ENCODE data around the gene CCNQ. TPM values are rescaled to one million over a fixed set of nuclear protein-coding genes. Genes with fewer than 3 reads are reported as not detected.

CCNQ gene
- total RNA-seq, 1 experiment from 2014 or later = 33.9 TPM

DNA sequence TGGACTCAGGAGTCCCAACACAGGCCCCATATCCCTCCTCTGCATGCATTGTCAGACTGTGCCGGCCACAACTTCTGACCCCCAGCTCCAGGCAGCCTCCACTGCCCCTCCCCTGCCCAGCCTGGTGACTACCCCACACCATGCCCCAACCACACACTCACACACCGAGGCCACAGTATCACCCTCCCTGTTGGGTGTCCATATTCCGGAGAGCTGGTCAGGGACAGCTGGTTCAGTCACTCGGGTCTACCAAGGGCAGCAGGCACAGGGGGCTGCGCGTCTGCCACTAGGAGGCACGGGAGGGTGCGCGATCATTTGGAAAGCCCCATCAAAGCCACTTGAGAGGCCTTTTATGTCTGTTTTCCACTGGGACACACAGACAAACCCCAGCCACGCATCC lies 26.3 kb downstream of the CCNQ start:
- Histone ChIP-seq H2AFZ (no peak overlapping the region), H3K79me2 (ENCODE audit: low read depth) (no peaks in the 10 kb centered on the region), H3K4me2 (no peak overlapping the region), H3K9me3 (ENCODE audit: insufficient read depth, low read depth) (no peaks in the 10 kb centered on the region), H4K20me1 (ENCODE audit: insufficient read depth) (no peaks in the 10 kb centered on the region), H3K36me3 (ENCODE audit: low read depth) (no peaks in the 10 kb centered on the region), H3K4me1 (replicated peaks; ENCODE audit: insufficient read depth) (no peaks in the 10 kb centered on the region), H3K4me3 (no peak overlapping the region), H3F3A (ENCODE audit: insufficient read depth, low read depth) (no peaks in the 10 kb centered on the region), H3K27ac (no peak overlapping the region), H3K9me2 (ENCODE audit: insufficient read depth) (no peaks in the 10 kb centered on the region), H3K27me3 (ENCODE audit: insufficient read depth, low read depth) (peaks cover 69% of the 10 kb centered on the region)
- intact Hi-C loops (cut with micrococcal nuclease; ENCODE audit: unreplicated experiment) = no loop called here
- no peak for DNase-seq
- no TSS peak for BruUV-seq (replicated peaks)
- TF ChIP-seq, protein P1, sequence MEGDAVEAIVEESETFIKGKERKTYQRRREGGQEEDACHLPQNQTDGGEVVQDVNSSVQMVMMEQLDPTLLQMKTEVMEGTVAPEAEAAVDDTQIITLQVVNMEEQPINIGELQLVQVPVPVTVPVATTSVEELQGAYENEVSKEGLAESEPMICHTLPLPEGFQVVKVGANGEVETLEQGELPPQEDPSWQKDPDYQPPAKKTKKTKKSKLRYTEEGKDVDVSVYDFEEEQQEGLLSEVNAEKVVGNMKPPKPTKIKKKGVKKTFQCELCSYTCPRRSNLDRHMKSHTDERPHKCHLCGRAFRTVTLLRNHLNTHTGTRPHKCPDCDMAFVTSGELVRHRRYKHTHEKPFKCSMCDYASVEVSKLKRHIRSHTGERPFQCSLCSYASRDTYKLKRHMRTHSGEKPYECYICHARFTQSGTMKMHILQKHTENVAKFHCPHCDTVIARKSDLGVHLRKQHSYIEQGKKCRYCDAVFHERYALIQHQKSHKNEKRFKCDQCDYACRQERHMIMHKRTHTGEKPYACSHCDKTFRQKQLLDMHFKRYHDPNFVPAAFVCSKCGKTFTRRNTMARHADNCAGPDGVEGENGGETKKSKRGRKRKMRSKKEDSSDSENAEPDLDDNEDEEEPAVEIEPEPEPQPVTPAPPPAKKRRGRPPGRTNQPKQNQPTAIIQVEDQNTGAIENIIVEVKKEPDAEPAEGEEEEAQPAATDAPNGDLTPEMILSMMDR (conservative IDR thresholded peaks at IDR 0.05) = no peak
- TF ChIP-seq EZH2 (IDR thresholded peaks at IDR 0.05; ENCODE audit: low read depth) = no peak
- ChIA-PET CTCF (no interaction called here), POLR2A (ENCODE audit: unreplicated experiment) (no interaction called here)

DNA sequence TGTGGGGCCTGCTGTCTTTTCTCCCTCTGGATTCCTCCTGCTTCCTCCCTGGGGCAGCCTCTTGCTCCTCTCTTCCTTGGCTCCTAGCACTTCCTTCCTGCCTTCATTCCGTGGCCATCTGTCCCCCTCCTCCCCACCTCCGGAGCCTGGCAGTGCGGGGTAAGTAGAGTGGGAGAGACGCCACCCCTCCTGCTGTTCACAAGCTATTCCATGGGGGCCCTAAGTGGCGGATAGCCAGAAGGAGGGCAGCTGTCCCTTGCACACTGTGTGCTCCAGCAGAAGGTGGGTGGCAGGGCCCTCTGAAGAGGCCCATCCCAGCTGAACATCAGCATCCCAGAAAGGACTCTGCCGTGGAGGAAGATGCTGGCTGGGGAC lies 27.4 kb downstream of the CCNQ start:
- CTCF ChIA-PET = no interaction called here
- H3K4me1 ChIP-seq (replicated peaks; ENCODE audit: insufficient read depth) = no peaks in the 10 kb centered on the region
- H2AFZ ChIP-seq = no peak overlapping the region
- H3K4me2 ChIP-seq = no peak overlapping the region
- no peaks in the 10 kb centered on the region for H3K9me3 ChIP-seq (ENCODE audit: insufficient read depth, low read depth)
- no peak overlapping the region for H3K4me3 ChIP-seq
- no peak for TF ChIP-seq EZH2 (IDR thresholded peaks at IDR 0.05; ENCODE audit: low read depth)
- TF ChIP-seq, protein P1 (conservative IDR thresholded peaks at IDR 0.05) = no peak
- no peaks in the 10 kb centered on the region for H3K79me2 ChIP-seq (ENCODE audit: low read depth)
- H4K20me1 ChIP-seq (ENCODE audit: insufficient read depth) = no peaks in the 10 kb centered on the region
- no peak for DNase-seq
- H3K9me2 ChIP-seq (ENCODE audit: insufficient read depth) = no peaks in the 10 kb centered on the region
- peaks cover 75% of the 10 kb centered on the region for H3K27me3 ChIP-seq (ENCODE audit: insufficient read depth, low read depth)
- no peak overlapping the region for H3K27ac ChIP-seq
- H3K36me3 ChIP-seq (ENCODE audit: low read depth) = no peaks in the 10 kb centered on the region
- no peaks in the 10 kb centered on the region for H3F3A ChIP-seq (ENCODE audit: insufficient read depth, low read depth)
- intact Hi-C loops (cut with micrococcal nuclease; ENCODE audit: unreplicated experiment) = no loop called here
- BruUV-seq (replicated peaks) = no TSS peak
- POLR2A ChIA-PET (ENCODE audit: unreplicated experiment) = interaction anchor here (0.6 kb wide), 1 partner anchor 379 kb away, joined by 4 read pairs; no protein-coding TSS in a partner anchor

DNA sequence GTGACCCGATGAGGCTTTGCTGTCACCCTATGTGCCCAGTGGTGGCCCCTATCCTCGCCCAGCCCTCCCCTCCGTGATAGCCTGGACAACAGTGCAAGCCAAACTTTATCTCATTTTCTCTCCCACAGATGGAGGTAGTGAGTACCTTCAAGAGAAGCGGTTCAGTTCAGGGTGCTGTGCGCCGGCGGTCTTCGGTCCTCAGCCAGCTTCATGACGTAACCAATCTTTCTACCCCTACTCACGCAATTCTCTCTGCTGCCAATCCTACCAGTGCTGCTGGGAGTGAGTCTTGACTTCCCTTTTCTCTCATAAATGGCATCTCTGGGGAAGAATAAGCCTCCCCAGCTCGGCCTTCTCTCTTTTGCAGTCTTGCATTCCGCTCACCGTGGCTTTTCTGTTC lies 29.5 kb downstream of the CCNQ start:
- H3K79me2 ChIP-seq (ENCODE audit: low read depth) = no peaks in the 10 kb centered on the region
- no peaks in the 10 kb centered on the region for H3K36me3 ChIP-seq (ENCODE audit: low read depth)
- no peak overlapping the region for H3K4me2 ChIP-seq
- POLR2A ChIA-PET (ENCODE audit: unreplicated experiment) = no interaction called here
- no peak for DNase-seq
- peaks cover 76% of the 10 kb centered on the region for H3K27me3 ChIP-seq (ENCODE audit: insufficient read depth, low read depth)
- H3K4me3 ChIP-seq = no peak overlapping the region
- no peaks in the 10 kb centered on the region for H3K9me3 ChIP-seq (ENCODE audit: insufficient read depth, low read depth)
- no peak overlapping the region for H3K27ac ChIP-seq
- no peak overlapping the region for H2AFZ ChIP-seq
- CTCF ChIA-PET = no interaction called here
- no peaks in the 10 kb centered on the region for H3F3A ChIP-seq (ENCODE audit: insufficient read depth, low read depth)
- H4K20me1 ChIP-seq (ENCODE audit: insufficient read depth) = no peaks in the 10 kb centered on the region
- no peaks in the 10 kb centered on the region for H3K9me2 ChIP-seq (ENCODE audit: insufficient read depth)
- BruUV-seq (replicated peaks) = no TSS peak
- no peaks in the 10 kb centered on the region for H3K4me1 ChIP-seq (replicated peaks; ENCODE audit: insufficient read depth)
- intact Hi-C loops (cut with micrococcal nuclease; ENCODE audit: unreplicated experiment) = no loop called here
- TF ChIP-seq, protein P1 (conservative IDR thresholded peaks at IDR 0.05) = no peak
- no peak for TF ChIP-seq EZH2 (IDR thresholded peaks at IDR 0.05; ENCODE audit: low read depth)
